Fibroblast of lung (primary cell): Measurements from ENCODE around the gene FAM83B.

Experiments used
- CTCF ChIP-seq, 2 donors: IDR thresholded peaks in 1 of 2; conservative IDR thresholded peaks in 1 of 2; 1 replicate in 1 of 2; 2 replicates in 1 of 2; pipeline ENCODE4 v1.5.1; 2011 to 2012; ENCODE audit warnings: low read length in 2 of 2, control low read depth in 1 of 2, inconsistent platforms in 1 of 2, low read depth in 1 of 2, mild to moderate bottlenecking in 1 of 2
- EZH2 ChIP-seq: IDR thresholded peaks from 2 replicates; pipeline ENCODE4 v1.5.1; 2012; ENCODE audit warnings: low read length, control low read depth, mild to moderate bottlenecking; ENCODE audit errors: missing control alignments

- TF ChIP-seq CTCF (conservative IDR thresholded peaks at IDR 0.05 in 1 of 2, IDR thresholded peaks at IDR 0.05 in 1 of 2; ENCODE audit: low read depth in 1 of 2, low read length in 2 of 2) (peak in 1 of 2 donors; percentile 14), EZH2 (no peak)
Measured at GRCh38 chr6:54981647-54982046, 135.1 kb downstream of the FAM83B start.
